ENCODE results near the gene SFSWAP. TPM values are rescaled to one million over a fixed set of nuclear protein-coding genes. Genes with fewer than 3 reads are reported as not detected.
A peak's percentile ranks its signal among the peaks of the same experiment; 100 is the strongest.

SFSWAP gene
- total and polyA plus RNA-seq, 2 of the 13 experiments (the other 11 are each of a cell fraction or from before 2014, with no cell fraction given): 17.1 to 27.7 TPM

- DNase-seq (ENCODE audit: low spot score) (no peak), ATAC-seq (no peak), FAIRE-seq (no peak)
- H3K4me2 ChIP-seq (ENCODE audit: low read depth, low read length): no peak overlapping the region
- H3K9me3 ChIP-seq (ENCODE audit: low read length): no peaks in the 10 kb centered on the region
- TF ChIP-seq ZNF646 (CRISPR knock-in tag; IDR thresholded peaks at IDR 0.05) (0 out of 2 replicates have a peak, but pooled peaks have one; percentile 1), ZNF446 (CRISPR knock-in tag; IDR thresholded peaks at IDR 0.05) (no peak)
- H3K9ac ChIP-seq (ENCODE audit: insufficient read depth, low read depth, low read length): no peak overlapping the region
- H3K4me1 ChIP-seq (ENCODE audit: insufficient read depth, low read length): peaks cover 6% of the 10 kb centered on the region; the same call in 1 of the 2 replicates
- BruUV-seq (replicated peaks): no TSS peak
- WGBS (ENCODE audit: low lambda C conversion rate): 48% methylated on average over 12 of the region's 17 CpGs
- peaks cover 4 to 29% of the 10 kb centered on the region in 2 experiments; a peak in 4 of 5 replicates for H3K27me3 ChIP-seq (ENCODE audit: control insufficient read depth in 1 of 2, insufficient read depth in 2 of 2, low read length in 2 of 2)
- H3K79me2 ChIP-seq (ENCODE audit: insufficient read depth, low read length): no peaks in the 10 kb centered on the region
- intact Hi-C loops (cut with micrococcal nuclease; ENCODE audit: unreplicated experiment): no loop called here
- no peaks in the 10 kb centered on the region for H4K20me1 ChIP-seq (ENCODE audit: insufficient read depth, low read length)
- H3K27ac ChIP-seq (ENCODE audit: extremely low read length, insufficient read depth, low read length): no peak overlapping the region
- ChIA-PET POLR2A (no interaction called here), CTCF (ENCODE audit: low intra/inter-chr PET ratio, low total read pairs) (no interaction called here)
- in situ Hi-C loops (cut with HindIII; ENCODE audit: extremely low pct_ligation_motif_present, low pct_unique_long_range_greater_than_20kb): no loop called here
- no peaks in the 10 kb centered on the region for H3K36me3 ChIP-seq (replicated peaks in 1 of 2; ENCODE audit: control insufficient read depth in 1 of 2, insufficient read depth in 2 of 2, low read length in 2 of 2)
- no peak overlapping the region for H2AFZ ChIP-seq (ENCODE audit: low read length)
- H3K4me3 ChIP-seq (replicated peaks in 1 of 3; ENCODE audit: insufficient read depth in 1 of 3, low read depth in 2 of 3, low read length in 3 of 3): no peak overlapping the region
Measured at GRCh38 chr12:131683266-131684014, 27.4 kb upstream of the SFSWAP start.
